Measurements from ENCODE around the gene GRID2.

DNA sequence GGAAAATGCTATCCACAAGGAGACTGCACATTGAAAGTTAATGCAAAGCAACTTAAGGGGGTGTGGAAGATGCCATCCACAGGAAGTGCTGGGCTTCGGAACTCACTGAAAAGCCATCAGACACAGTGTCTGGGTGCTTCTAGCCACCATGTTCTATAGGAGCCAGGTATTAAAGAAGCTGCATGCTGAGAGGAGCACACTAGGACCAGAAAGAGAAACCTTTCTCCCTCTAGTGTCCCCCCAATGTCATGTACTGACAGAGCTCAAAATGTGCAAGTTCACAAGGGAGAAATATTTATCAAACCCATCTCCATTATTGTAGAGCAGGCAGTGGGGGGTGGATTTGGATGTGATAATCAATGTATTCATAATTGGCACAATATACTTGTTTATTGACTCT is 510.9 kb downstream of the GRID2 start:
- no peak for TF ChIP-seq POLR2A (IDR thresholded peaks at IDR 0.05)
- TF ChIP-seq, protein P1, sequence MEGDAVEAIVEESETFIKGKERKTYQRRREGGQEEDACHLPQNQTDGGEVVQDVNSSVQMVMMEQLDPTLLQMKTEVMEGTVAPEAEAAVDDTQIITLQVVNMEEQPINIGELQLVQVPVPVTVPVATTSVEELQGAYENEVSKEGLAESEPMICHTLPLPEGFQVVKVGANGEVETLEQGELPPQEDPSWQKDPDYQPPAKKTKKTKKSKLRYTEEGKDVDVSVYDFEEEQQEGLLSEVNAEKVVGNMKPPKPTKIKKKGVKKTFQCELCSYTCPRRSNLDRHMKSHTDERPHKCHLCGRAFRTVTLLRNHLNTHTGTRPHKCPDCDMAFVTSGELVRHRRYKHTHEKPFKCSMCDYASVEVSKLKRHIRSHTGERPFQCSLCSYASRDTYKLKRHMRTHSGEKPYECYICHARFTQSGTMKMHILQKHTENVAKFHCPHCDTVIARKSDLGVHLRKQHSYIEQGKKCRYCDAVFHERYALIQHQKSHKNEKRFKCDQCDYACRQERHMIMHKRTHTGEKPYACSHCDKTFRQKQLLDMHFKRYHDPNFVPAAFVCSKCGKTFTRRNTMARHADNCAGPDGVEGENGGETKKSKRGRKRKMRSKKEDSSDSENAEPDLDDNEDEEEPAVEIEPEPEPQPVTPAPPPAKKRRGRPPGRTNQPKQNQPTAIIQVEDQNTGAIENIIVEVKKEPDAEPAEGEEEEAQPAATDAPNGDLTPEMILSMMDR (IDR thresholded peaks at IDR 0.05) = no peak

Measured in breast epithelium (tissue), 3 donors.